ENCODE measurements around the gene VPREB1.

- TF ChIP-seq, protein P1, sequence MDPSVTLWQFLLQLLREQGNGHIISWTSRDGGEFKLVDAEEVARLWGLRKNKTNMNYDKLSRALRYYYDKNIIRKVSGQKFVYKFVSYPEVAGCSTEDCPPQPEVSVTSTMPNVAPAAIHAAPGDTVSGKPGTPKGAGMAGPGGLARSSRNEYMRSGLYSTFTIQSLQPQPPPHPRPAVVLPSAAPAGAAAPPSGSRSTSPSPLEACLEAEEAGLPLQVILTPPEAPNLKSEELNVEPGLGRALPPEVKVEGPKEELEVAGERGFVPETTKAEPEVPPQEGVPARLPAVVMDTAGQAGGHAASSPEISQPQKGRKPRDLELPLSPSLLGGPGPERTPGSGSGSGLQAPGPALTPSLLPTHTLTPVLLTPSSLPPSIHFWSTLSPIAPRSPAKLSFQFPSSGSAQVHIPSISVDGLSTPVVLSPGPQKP (IDR thresholded peaks at IDR 0.05; ENCODE audit: borderline replicate concordance, low read depth, low read length), result no peak
- no peak for TF ChIP-seq CTCF (conservative IDR thresholded peaks at IDR 0.05; ENCODE audit: low read depth, low read length)
- no peak for TF ChIP-seq POLR2A (IDR thresholded peaks at IDR 0.05; ENCODE audit: low read depth, low read length)
- TF ChIP-seq RCOR1 (IDR thresholded peaks at IDR 0.05; ENCODE audit: insufficient replicate concordance, low read length), result no peak
- no peak for TF ChIP-seq RAD21 (IDR thresholded peaks at IDR 0.05; ENCODE audit: low read length)
- TF ChIP-seq RFX5 (IDR thresholded peaks at IDR 0.05; ENCODE audit: low read depth, low read length), result no peak
- TF ChIP-seq FOS (IDR thresholded peaks at IDR 0.05; ENCODE audit: low read depth, low read length), result no peak
- TF ChIP-seq MAFK (IDR thresholded peaks at IDR 0.05; ENCODE audit: low read depth, low read length), result no peak
These were observed 45.0 kb upstream of the VPREB1 start for GRCh38 chr22:22199634-22200033.
